ENCODE measurements around the gene TCF4. TPM values are rescaled to one million over a fixed set of nuclear protein-coding genes. Genes with fewer than 3 reads are reported as not detected.

Gene TCF4
- total RNA-seq, 1 donor from 2014 or later: 204 TPM

GRCh38 chr18:55461848-55462247 lies 126.1 kb downstream of the TCF4 start:
- ATAC-seq (no peak), DNase-seq (ENCODE audit: low spot score) (no peak)
- intact Hi-C loops (cut with DNase I): no loop called here

GRCh38 chr18:55458456-55459203 lies 129.4 kb downstream of the TCF4 start:
- DNase-seq (ENCODE audit: low spot score): no peak
- intact Hi-C loops (cut with DNase I): no loop called here
- ATAC-seq: peak; percentile 45

- no peak for DNase-seq (ENCODE audit: low spot score)
- ATAC-seq: no peak
- intact Hi-C loops (cut with DNase I): no loop called here
Observed at GRCh38 chr18:55457028-55457427, 131.0 kb downstream of the TCF4 start.

GRCh38 chr18:55455938-55456337 lies 132.1 kb downstream of the TCF4 start:
- no peak for ATAC-seq
- intact Hi-C loops (cut with DNase I): no loop called here
- no peak for DNase-seq (ENCODE audit: low spot score)

GRCh38 chr18:55453186-55453585 lies 134.8 kb downstream of the TCF4 start:
- no peak for ATAC-seq
- intact Hi-C loops (cut with DNase I): no loop called here
- no peak for DNase-seq (ENCODE audit: low spot score)

GRCh38 chr18:55452123-55452611 lies 135.8 kb downstream of the TCF4 start:
- DNase-seq (ENCODE audit: low spot score) (no peak), ATAC-seq (peak; percentile 73)
- intact Hi-C loops (cut with DNase I): no loop called here

GRCh38 chr18:55449412-55450140 lies 138.4 kb downstream of the TCF4 start:
- no peak for ATAC-seq
- DNase-seq (ENCODE audit: low spot score): no peak
- intact Hi-C loops (cut with DNase I): no loop called here

GRCh38 chr18:55448420-55448819 lies 139.6 kb downstream of the TCF4 start:
- ATAC-seq (no peak), DNase-seq (ENCODE audit: low spot score) (no peak)
- intact Hi-C loops (cut with DNase I): no loop called here

- intact Hi-C loops (cut with DNase I): no loop called here
- no peak for DNase-seq (ENCODE audit: low spot score)
- ATAC-seq: no peak
Observed at GRCh38 chr18:55447672-55448018, 140.3 kb downstream of the TCF4 start.

GRCh38 chr18:55446996-55447671 lies 140.9 kb downstream of the TCF4 start:
- DNase-seq (ENCODE audit: low spot score) (no peak), ATAC-seq (no peak)
- intact Hi-C loops (cut with DNase I): no loop called here

GRCh38 chr18:55444536-55444935 lies 143.5 kb downstream of the TCF4 start:
- ATAC-seq: no peak
- intact Hi-C loops (cut with DNase I): no loop called here
- no peak for DNase-seq (ENCODE audit: low spot score)

GRCh38 chr18:55443776-55444175 lies 144.2 kb downstream of the TCF4 start:
- intact Hi-C loops (cut with DNase I): no loop called here
- ATAC-seq (no peak), DNase-seq (ENCODE audit: low spot score) (no peak)

- intact Hi-C loops (cut with DNase I): no loop called here
- ATAC-seq (no peak), DNase-seq (ENCODE audit: low spot score) (no peak)
Observed at GRCh38 chr18:55442561-55442960, 145.4 kb downstream of the TCF4 start.

GRCh38 chr18:55440988-55441387 lies 147.0 kb downstream of the TCF4 start:
- intact Hi-C loops (cut with DNase I): no loop called here

GRCh38 chr18:55439056-55439455 lies 148.9 kb downstream of the TCF4 start:
- intact Hi-C loops (cut with DNase I): no loop called here
- ATAC-seq: no peak

More at GRCh38 chr18:55440988-55441387, 147.0 kb downstream of the TCF4 start:
- DNase-seq (ENCODE audit: low spot score) (no peak), ATAC-seq (no peak)

GRCh38 chr18:55435592-55435991 lies 152.4 kb downstream of the TCF4 start:
- peak; percentile 30 for ATAC-seq
- intact Hi-C loops (cut with DNase I): no loop called here
- no peak for DNase-seq (ENCODE audit: low spot score)

More at GRCh38 chr18:55439056-55439455, 148.9 kb downstream of the TCF4 start:
- DNase-seq (ENCODE audit: low spot score): no peak

GRCh38 chr18:55433648-55434047 lies 154.3 kb downstream of the TCF4 start:
- intact Hi-C loops (cut with DNase I): no loop called here
- ATAC-seq (no peak), DNase-seq (ENCODE audit: low spot score) (no peak)

GRCh38 chr18:55433140-55433539 lies 154.9 kb downstream of the TCF4 start:
- DNase-seq (ENCODE audit: low spot score): no peak
- ATAC-seq: no peak
- intact Hi-C loops (cut with DNase I): no loop called here

- intact Hi-C loops (cut with DNase I): no loop called here
- ATAC-seq: no peak
- no peak for DNase-seq (ENCODE audit: low spot score)
Observed at GRCh38 chr18:55432307-55433040, 155.5 kb downstream of the TCF4 start.

Measured in sciatic nerve (tissue), 2 donors.